ENCODE measurements around the gene BAD.
"Not testable (repeated sequence)": the region's sequence is repeated elsewhere in the genome, so short reads cannot be mapped to it uniquely, and the experiment has no call there.

BAD gene
- 7.8 to 23.2 (median 16.1) reads per million in 17 experiments for total RNA-seq

GRCh38 chr11:64284048-64284961 is at the start of gene BAD:
Gene BAD (minus strand): TSS chr11:64284665. CDS start chr11:64284368, 297 bp downstream.
- DNase-seq = peak; percentile 95 to 98 (median 96)

- DNase-seq = no peak
Observed at GRCh38 chr11:64333556-64333955, 49.1 kb upstream of the BAD start.

- peak; percentile 92 to 97 (median 93) for DNase-seq
Observed at GRCh38 chr11:64331569-64332371, 47.3 kb upstream of the BAD start.

- no peak for DNase-seq
Observed at GRCh38 chr11:64330888-64331287, 46.4 kb upstream of the BAD start.

GRCh38 chr11:64327993-64328392 is 43.5 kb upstream of the BAD start:
- no peak for DNase-seq

- DNase-seq = no peak
Observed at GRCh38 chr11:64327375-64327774, 42.9 kb upstream of the BAD start.

- no peak for DNase-seq
Observed at GRCh38 chr11:64324692-64325469, 40.4 kb upstream of the BAD start.

- DNase-seq = not testable (repeated sequence)
Observed at GRCh38 chr11:64323984-64324383, 39.5 kb upstream of the BAD start.

- no peak for DNase-seq
Observed at GRCh38 chr11:64323373-64323772, 38.9 kb upstream of the BAD start.

- no peak for DNase-seq
Observed at GRCh38 chr11:64322925-64323260, 38.4 kb upstream of the BAD start.

GRCh38 chr11:64321533-64321932 is 37.1 kb upstream of the BAD start:
- no peak for DNase-seq

GRCh38 chr11:64321026-64321425 is 36.6 kb upstream of the BAD start:
- DNase-seq = no peak

GRCh38 chr11:64320556-64320955 is 36.1 kb upstream of the BAD start:
- no peak for DNase-seq

- peak in 2 of 4 experiments; percentile 33 to 34 for DNase-seq
Observed at GRCh38 chr11:64318766-64319761, 34.6 kb upstream of the BAD start.

- peak; percentile 99 for DNase-seq
Observed at GRCh38 chr11:64317961-64318765, 33.7 kb upstream of the BAD start, which contains the start of gene PRDX5. Gene PRDX5 (plus strand): TSS chr11:64318121. CDS start chr11:64318216, 95 bp downstream.

GRCh38 chr11:64317325-64317960 is 33.0 kb upstream of the BAD start, which contains the start of gene TRMT112:
Gene TRMT112 (minus strand): TSS chr11:64317559. CDS start chr11:64317526, 33 bp downstream.
- peak; percentile 95 to 99 (median 96) for DNase-seq

- DNase-seq = peak in 1 of 4 experiments; percentile 17
Observed at GRCh38 chr11:64316672-64317324, 32.3 kb upstream of the BAD start.

GRCh38 chr11:64315667-64316526 is 31.4 kb upstream of the BAD start:
- not testable (repeated sequence) for DNase-seq

All from suppressor macrophage (primary cell).